ENCODE data around the gene GLIS1. TPM values are rescaled to one million over a fixed set of nuclear protein-coding genes. Genes with fewer than 3 reads are reported as not detected.

The GLIS1 gene
- total and polyA plus RNA-seq, 2 experiments from 2014 or later: 0.26 to 0.31 TPM

DNA sequence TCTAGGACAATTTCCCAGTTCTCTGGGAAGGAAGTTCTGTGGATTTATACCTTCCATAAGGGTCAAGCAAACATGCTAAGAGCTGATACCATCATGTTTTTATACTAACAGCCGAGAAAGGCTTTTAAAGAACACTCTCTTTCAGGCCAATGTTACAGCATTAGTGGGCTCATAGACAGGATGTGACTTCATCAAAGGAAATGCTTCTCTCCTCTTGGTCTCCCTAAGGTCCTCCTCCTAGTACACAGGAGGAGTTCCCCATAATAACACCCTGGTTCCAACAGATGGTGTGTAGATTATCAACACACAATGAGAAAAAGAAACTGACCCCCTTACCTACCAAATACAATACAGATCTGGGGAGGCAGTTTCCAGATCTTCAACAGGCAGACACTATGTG is 26.7 kb upstream of the GLIS1 start (continued):
- no peak for TF ChIP-seq ZNF462 (CRISPR knock-in tag; IDR thresholded peaks at IDR 0.05)
- TF ChIP-seq POLR2AphosphoS5 (IDR thresholded peaks at IDR 0.05; ENCODE audit: low read depth): no peak
- TF ChIP-seq, protein P1, sequence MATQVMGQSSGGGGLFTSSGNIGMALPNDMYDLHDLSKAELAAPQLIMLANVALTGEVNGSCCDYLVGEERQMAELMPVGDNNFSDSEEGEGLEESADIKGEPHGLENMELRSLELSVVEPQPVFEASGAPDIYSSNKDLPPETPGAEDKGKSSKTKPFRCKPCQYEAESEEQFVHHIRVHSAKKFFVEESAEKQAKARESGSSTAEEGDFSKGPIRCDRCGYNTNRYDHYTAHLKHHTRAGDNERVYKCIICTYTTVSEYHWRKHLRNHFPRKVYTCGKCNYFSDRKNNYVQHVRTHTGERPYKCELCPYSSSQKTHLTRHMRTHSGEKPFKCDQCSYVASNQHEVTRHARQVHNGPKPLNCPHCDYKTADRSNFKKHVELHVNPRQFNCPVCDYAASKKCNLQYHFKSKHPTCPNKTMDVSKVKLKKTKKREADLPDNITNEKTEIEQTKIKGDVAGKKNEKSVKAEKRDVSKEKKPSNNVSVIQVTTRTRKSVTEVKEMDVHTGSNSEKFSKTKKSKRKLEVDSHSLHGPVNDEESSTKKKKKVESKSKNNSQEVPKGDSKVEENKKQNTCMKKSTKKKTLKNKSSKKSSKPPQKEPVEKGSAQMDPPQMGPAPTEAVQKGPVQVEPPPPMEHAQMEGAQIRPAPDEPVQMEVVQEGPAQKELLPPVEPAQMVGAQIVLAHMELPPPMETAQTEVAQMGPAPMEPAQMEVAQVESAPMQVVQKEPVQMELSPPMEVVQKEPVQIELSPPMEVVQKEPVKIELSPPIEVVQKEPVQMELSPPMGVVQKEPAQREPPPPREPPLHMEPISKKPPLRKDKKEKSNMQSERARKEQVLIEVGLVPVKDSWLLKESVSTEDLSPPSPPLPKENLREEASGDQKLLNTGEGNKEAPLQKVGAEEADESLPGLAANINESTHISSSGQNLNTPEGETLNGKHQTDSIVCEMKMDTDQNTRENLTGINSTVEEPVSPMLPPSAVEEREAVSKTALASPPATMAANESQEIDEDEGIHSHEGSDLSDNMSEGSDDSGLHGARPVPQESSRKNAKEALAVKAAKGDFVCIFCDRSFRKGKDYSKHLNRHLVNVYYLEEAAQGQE (IDR thresholded peaks at IDR 0.05; ENCODE audit: unreplicated experiment): no peak
- TF ChIP-seq, protein P2, sequence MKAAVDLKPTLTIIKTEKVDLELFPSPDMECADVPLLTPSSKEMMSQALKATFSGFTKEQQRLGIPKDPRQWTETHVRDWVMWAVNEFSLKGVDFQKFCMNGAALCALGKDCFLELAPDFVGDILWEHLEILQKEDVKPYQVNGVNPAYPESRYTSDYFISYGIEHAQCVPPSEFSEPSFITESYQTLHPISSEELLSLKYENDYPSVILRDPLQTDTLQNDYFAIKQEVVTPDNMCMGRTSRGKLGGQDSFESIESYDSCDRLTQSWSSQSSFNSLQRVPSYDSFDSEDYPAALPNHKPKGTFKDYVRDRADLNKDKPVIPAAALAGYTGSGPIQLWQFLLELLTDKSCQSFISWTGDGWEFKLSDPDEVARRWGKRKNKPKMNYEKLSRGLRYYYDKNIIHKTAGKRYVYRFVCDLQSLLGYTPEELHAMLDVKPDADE (IDR thresholded peaks at IDR 0.05): no peak
- TF ChIP-seq, protein P3, sequence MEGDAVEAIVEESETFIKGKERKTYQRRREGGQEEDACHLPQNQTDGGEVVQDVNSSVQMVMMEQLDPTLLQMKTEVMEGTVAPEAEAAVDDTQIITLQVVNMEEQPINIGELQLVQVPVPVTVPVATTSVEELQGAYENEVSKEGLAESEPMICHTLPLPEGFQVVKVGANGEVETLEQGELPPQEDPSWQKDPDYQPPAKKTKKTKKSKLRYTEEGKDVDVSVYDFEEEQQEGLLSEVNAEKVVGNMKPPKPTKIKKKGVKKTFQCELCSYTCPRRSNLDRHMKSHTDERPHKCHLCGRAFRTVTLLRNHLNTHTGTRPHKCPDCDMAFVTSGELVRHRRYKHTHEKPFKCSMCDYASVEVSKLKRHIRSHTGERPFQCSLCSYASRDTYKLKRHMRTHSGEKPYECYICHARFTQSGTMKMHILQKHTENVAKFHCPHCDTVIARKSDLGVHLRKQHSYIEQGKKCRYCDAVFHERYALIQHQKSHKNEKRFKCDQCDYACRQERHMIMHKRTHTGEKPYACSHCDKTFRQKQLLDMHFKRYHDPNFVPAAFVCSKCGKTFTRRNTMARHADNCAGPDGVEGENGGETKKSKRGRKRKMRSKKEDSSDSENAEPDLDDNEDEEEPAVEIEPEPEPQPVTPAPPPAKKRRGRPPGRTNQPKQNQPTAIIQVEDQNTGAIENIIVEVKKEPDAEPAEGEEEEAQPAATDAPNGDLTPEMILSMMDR (conservative IDR thresholded peaks at IDR 0.05; ENCODE audit: low read depth in 2 of 2): no peak

Data from GM23338 (cell line).